ENCODE data around the gene PPP2R2B.
"Not testable (repeated sequence)": the region's sequence is repeated elsewhere in the genome, so short reads cannot be mapped to it uniquely, and the experiment has no call there.

Gene PPP2R2B

GRCh38 chr5:146609731-146610130 lies 268.8 kb downstream of the PPP2R2B start:
- DNase-seq (ENCODE audit: low read depth), result not testable (repeated sequence)

GRCh38 chr5:146607659-146608332 lies 270.8 kb downstream of the PPP2R2B start:
- no peak for DNase-seq (ENCODE audit: low read depth)

GRCh38 chr5:146606893-146607292 lies 271.7 kb downstream of the PPP2R2B start:
- no peak for DNase-seq (ENCODE audit: low read depth)

GRCh38 chr5:146600376-146600775 lies 278.2 kb downstream of the PPP2R2B start:
- no peak for DNase-seq (ENCODE audit: low read depth)

- no peak for DNase-seq (ENCODE audit: low read depth)
These were observed 279.3 kb downstream of the PPP2R2B start for GRCh38 chr5:146599261-146599660.

GRCh38 chr5:146595088-146595487 lies 283.5 kb downstream of the PPP2R2B start:
- no peak for DNase-seq (ENCODE audit: low read depth)

- no peak for DNase-seq (ENCODE audit: low read depth)
These were observed 286.2 kb downstream of the PPP2R2B start for GRCh38 chr5:146592352-146592751.

GRCh38 chr5:146589028-146589345 lies 289.6 kb downstream of the PPP2R2B start:
- no peak for DNase-seq (ENCODE audit: low read depth)

- DNase-seq (ENCODE audit: low read depth), result no peak
These were observed 290.1 kb downstream of the PPP2R2B start for GRCh38 chr5:146588331-146589027.

GRCh38 chr5:146586752-146587151 lies 291.8 kb downstream of the PPP2R2B start:
- no peak for DNase-seq (ENCODE audit: low read depth)

GRCh38 chr5:146584750-146585149 lies 293.8 kb downstream of the PPP2R2B start:
- DNase-seq (ENCODE audit: low read depth), result no peak

- DNase-seq (ENCODE audit: low read depth), result no peak
These were observed 296.4 kb downstream of the PPP2R2B start for GRCh38 chr5:146582051-146582596.

GRCh38 chr5:146580237-146580636 lies 298.3 kb downstream of the PPP2R2B start:
- no peak for DNase-seq (ENCODE audit: low read depth)

GRCh38 chr5:146574713-146575112 lies 303.8 kb downstream of the PPP2R2B start:
- no peak for DNase-seq (ENCODE audit: low read depth)

GRCh38 chr5:146568161-146568560 lies 310.4 kb downstream of the PPP2R2B start:
- no peak for DNase-seq (ENCODE audit: low read depth)

GRCh38 chr5:146565764-146566367 lies 312.7 kb downstream of the PPP2R2B start:
- peak; percentile 8 for DNase-seq (ENCODE audit: low read depth)

GRCh38 chr5:146564007-146564762 lies 314.4 kb downstream of the PPP2R2B start:
- no peak for DNase-seq (ENCODE audit: low read depth)

- no peak for DNase-seq (ENCODE audit: low read depth)
These were observed 316.1 kb downstream of the PPP2R2B start for GRCh38 chr5:146562461-146562860.

- DNase-seq (ENCODE audit: low read depth), result no peak
These were observed 316.8 kb downstream of the PPP2R2B start for GRCh38 chr5:146561711-146562110.

- DNase-seq (ENCODE audit: low read depth), result no peak
These were observed 318.2 kb downstream of the PPP2R2B start for GRCh38 chr5:146560205-146560812.

GRCh38 chr5:146556884-146557283 lies 321.7 kb downstream of the PPP2R2B start:
- DNase-seq (ENCODE audit: low read depth), result not testable (repeated sequence)

- DNase-seq (ENCODE audit: low read depth), result no peak
These were observed 325.1 kb downstream of the PPP2R2B start for GRCh38 chr5:146553446-146553845.

All from T follicular helper cell (primary cell).